Testis (tissue), 2 donors: ENCODE results near the gene TWNK.
A peak's percentile ranks its signal among the peaks of the same experiment; 100 is the strongest.

Experiments
- POLR2A ChIP-seq: fragments of 450-650 bp; IDR thresholded peaks from one replicate; pipeline ENCODE4 v1.6.1; 2017; ENCODE audit warnings: antibody characterized with exemption, mild to moderate bottlenecking, moderate library complexity
- TF ChIP-seq, protein P1 (sequence below), 3 experiments: fragments of 450-650 bp in 2 of 3; fragments of 200-600 bp in 1 of 3; sonication (generic) in 1 of 3; IDR thresholded peaks; one replicate each; pipeline ENCODE4 v1.5.1; 2016 to 2019; ENCODE audit warnings: antibody characterized with exemption in 3 of 3, mild to moderate bottlenecking in 2 of 3, moderate library complexity in 1 of 3

DNA sequence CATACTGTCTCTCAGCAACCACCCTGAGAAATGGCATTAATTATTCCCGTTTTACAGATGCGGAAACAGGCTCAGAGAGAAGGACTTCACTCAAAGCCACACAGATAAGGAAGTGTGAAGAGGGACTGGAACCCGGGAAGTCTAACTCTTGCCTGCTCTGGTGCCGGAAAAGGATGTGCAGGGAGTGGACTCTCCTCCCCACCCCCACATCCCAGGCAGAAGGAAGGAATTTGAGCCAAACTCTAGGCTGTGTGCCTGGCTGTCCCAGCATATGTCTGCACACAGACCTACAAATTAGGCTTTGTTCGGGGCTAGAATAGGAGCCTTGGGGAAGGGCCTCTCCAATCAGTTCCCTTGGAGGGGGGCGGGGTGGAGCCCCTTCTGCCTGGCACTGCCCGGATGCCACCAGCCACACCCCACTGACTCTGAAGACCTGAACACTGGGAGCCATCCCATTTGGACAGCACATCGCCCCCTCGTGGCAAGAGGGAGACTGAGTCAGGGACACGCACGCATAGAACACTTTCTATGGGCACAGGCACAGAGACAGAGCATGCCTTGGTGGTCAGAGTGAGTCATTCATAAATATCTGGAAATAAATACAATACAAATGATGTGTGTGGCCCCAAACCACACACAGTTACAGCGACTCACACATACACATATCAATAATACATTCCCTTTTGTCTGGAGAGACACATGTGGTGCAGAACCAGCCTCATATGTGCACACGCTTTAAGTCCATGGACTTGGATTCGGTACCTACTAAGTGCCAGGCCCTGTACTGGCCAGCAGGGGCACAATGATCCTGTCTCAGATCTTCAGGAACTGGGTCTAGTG, 25.4 kb downstream of the TWNK start:
- TF ChIP-seq, protein P1, sequence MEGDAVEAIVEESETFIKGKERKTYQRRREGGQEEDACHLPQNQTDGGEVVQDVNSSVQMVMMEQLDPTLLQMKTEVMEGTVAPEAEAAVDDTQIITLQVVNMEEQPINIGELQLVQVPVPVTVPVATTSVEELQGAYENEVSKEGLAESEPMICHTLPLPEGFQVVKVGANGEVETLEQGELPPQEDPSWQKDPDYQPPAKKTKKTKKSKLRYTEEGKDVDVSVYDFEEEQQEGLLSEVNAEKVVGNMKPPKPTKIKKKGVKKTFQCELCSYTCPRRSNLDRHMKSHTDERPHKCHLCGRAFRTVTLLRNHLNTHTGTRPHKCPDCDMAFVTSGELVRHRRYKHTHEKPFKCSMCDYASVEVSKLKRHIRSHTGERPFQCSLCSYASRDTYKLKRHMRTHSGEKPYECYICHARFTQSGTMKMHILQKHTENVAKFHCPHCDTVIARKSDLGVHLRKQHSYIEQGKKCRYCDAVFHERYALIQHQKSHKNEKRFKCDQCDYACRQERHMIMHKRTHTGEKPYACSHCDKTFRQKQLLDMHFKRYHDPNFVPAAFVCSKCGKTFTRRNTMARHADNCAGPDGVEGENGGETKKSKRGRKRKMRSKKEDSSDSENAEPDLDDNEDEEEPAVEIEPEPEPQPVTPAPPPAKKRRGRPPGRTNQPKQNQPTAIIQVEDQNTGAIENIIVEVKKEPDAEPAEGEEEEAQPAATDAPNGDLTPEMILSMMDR (IDR thresholded peaks at IDR 0.05) = peak; percentile 72 to 95 (median 92)
- no peak for TF ChIP-seq POLR2A
